T-cell (primary cell): ENCODE data around the gene PRKCI. TPM values are rescaled to one million over a fixed set of nuclear protein-coding genes. Genes with fewer than 3 reads are reported as not detected.

Source experiments
- ATAC-seq, 4 experiments: fragments of 200-7000 bp in 3 of 4; fragments of 150-1000 bp in 1 of 4; cut with Tn5 transposase; replicated peaks in 1 of 4; 1 replicate in 3 of 4; 2 replicates in 1 of 4; pipeline ENCODE4 v1.10.0; 2021; ENCODE audit warnings: moderate library complexity in 3 of 4, mild to moderate bottlenecking in 2 of 4, moderate number of reproducible peaks in 1 of 4
- CTCF ChIA-PET, 2 donors: fragments of 300-600 bp; sonication (Branson Sonifier 250); formaldehyde crosslinking; loops; one replicate each; lab custom pipeline; 2022; ENCODE audit warnings: antibody characterized with exemption in 2 of 2; lab: Charles Lee
- POLR2A ChIA-PET, 2 donors: fragments of 300-600 bp; sonication (Branson Sonifier 250); formaldehyde crosslinking; loops; one replicate each; lab custom pipeline; 2022; ENCODE audit warnings: antibody characterized with exemption in 2 of 2; lab: Charles Lee
- DNase-seq, 35 experiments: peaks; one replicate each; pipeline versions ENCODE4 v3.0.0 to v3.0.0-alpha.2; 2013 to 2023
- H3K27ac ChIP-seq: one replicate; pipeline ENCODE4 v1.5.1; 2013; ENCODE audit warnings: low read length
- H3K27me3 ChIP-seq, 2 experiments: replicated peaks in 1 of 2; 1 replicate in 1 of 2; 2 replicates in 1 of 2; pipeline versions ENCODE4 v1.6.1 to v1.7.0; 2013; ENCODE audit warnings: low read length in 1 of 2, mixed read lengths in 1 of 2; ENCODE audit not compliant: control insufficient read depth in 2 of 2, insufficient read depth in 2 of 2; ENCODE audit errors: extremely low read depth in 1 of 2
- H3K36me3 ChIP-seq, 2 donors: 1 replicate in 1 of 2; 2 replicates in 1 of 2; pipeline versions ENCODE4 v1.6.1 to v1.7.0; 2013; ENCODE audit warnings: low read length in 1 of 2; ENCODE audit not compliant: control insufficient read depth in 2 of 2, insufficient read depth in 1 of 2; ENCODE audit errors: extremely low read depth in 1 of 2
- H3K4me1 ChIP-seq, 2 experiments: 1 replicate in 1 of 2; 2 replicates in 1 of 2; pipeline versions ENCODE4 v1.6.1 to v1.7.0; 2013; ENCODE audit warnings: low read length in 2 of 2, mixed read lengths in 1 of 2; ENCODE audit not compliant: insufficient read depth in 2 of 2, control insufficient read depth in 1 of 2; ENCODE audit errors: extremely low read depth in 1 of 2
- H3K4me3 ChIP-seq, 2 donors: 1 replicate in 1 of 2; 2 replicates in 1 of 2; pipeline versions ENCODE4 v1.5.1 to v1.7.0; 2013; ENCODE audit warnings: mild to moderate bottlenecking in 2 of 2, low read length in 1 of 2, moderate library complexity in 1 of 2; ENCODE audit not compliant: control insufficient read depth in 1 of 2; ENCODE audit errors: extremely low read depth in 1 of 2
- H3K9me3 ChIP-seq: 2 replicates; pipeline ENCODE4 v1.7.0; 2013
- H3K27ac Mint-ChIP-seq, 2 donors: one replicate each; pipeline ENCODE4 v1.8.0; 2020 to 2021; ENCODE audit warnings: mild to moderate bottlenecking in 2 of 2, mixed read lengths in 2 of 2
- H3K27me3 Mint-ChIP-seq, 2 donors: one replicate each; pipeline ENCODE4 v1.8.0; 2021 to 2022; ENCODE audit warnings: mixed read lengths in 2 of 2
- H3K36me3 Mint-ChIP-seq: one replicate; pipeline ENCODE4 v1.8.0; 2021; ENCODE audit warnings: mixed read lengths
- H3K4me1 Mint-ChIP-seq, 3 donors: one replicate each; pipeline ENCODE4 v1.8.0; 2020 to 2022; ENCODE audit warnings: mixed read lengths in 3 of 3, mild to moderate bottlenecking in 1 of 3
- H3K4me3 Mint-ChIP-seq, 3 donors: one replicate each; pipeline ENCODE4 v1.8.0; 2020 to 2022; ENCODE audit warnings: mild to moderate bottlenecking in 3 of 3, mixed read lengths in 3 of 3, moderate library complexity in 3 of 3
- H3K9me3 Mint-ChIP-seq, 3 donors: one replicate each; pipeline ENCODE4 v1.8.0; 2020 to 2022; ENCODE audit warnings: mixed read lengths in 3 of 3
- WGBS: methylation state at CpG from one replicate; pipeline ENCODE4 v1.1.5; 2013; ENCODE audit warnings: missing lambda C conversion rate; ENCODE audit not compliant: insufficient coverage; 5-methylcytosine and 5-hydroxymethylcytosine counted together
- total RNA-seq, 35 experiments: library from RNA in 6 of 35; stranded (reverse) in 6 of 35; fragments of 120-200 nt in 1 of 35; gene quantifications; one replicate each; pipeline versions ENCODE4 v1.2.1 to v1.2.4 and lab custom pipeline; 2013 to 2026

Gene PRKCI
- total RNA-seq, 5 donors from 2014 or later (not counting 1 experiment from before 2014, with no cell fraction given), result 17.1 to 26.3 (median 23.9) TPM

DNA sequence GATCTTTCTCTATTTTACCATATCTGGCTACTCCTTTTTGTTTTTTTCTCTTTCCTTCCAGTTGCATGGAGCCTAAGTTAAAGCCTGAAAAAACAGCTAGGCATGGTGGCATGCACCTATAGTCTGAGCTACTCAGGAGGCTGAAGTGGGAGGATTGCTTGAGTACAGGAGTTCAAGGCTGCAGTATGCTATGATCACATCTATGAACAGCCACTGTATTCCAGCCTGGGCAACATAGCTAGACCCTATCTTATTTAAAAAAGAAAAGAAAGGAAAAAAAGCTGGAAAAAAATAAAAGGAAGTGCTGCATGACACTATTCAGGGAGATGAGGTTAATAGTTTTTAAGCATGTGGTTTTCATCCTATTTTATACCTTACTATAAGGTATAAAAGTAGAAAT is 131.3 kb downstream of the PRKCI start:
- Mint-ChIP-seq H3K27ac (peak overlapping the region in 1 of 2 donors; percentile 55), H3K36me3 (peaks cover 2% of the 10 kb centered on the region), H3K4me1 (peaks cover 24 to 45% (median 25%) of the 10 kb centered on the region in 3 donors), H3K4me3 (no peak overlapping the region), H3K9me3 (no peaks in the 10 kb centered on the region), H3K27me3 (no peaks in the 10 kb centered on the region)
- Histone ChIP-seq H3K27ac (no peak overlapping the region), H3K4me3 (no peak overlapping the region), H3K4me1 (peaks cover 9 to 15% of the 10 kb centered on the region in 2 experiments), H3K36me3 (no peaks in the 10 kb centered on the region), H3K27me3 (no peaks in the 10 kb centered on the region), H3K9me3 (no peaks in the 10 kb centered on the region)
- DNase-seq, result no peak
- ChIA-PET POLR2A (interaction anchor here in 1 of 2 donors (0.6 to 1.1 kb wide), 3 partner anchors 9 to 30 kb away, joined by 3 to 9 read pairs (median 5); no protein-coding TSS in a partner anchor), CTCF (interaction anchor here (0.6 to 1.2 kb wide), 3 partner anchors 9 to 60 kb away, joined by 3 to 4 read pairs (median 4); no protein-coding TSS in a partner anchor)
- ATAC-seq, result no peak

DNA sequence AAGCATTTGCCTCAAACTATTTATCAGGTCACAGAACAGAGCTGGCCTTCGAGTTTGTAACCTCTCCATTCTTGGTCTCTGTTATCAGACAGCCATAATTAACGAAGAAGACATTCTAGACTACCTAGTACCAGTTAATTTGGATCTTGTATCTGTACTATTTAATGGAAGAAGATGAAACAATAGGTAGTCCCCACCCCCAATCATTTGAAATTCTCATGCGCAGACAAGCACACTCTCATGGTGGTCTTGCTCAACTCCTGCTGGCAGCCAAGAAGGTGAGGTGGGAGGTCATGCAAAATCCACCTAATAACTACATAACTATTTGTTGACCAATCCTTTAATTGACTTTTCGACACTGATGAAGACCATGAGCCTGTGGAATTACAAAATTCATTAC is 132.5 kb downstream of the PRKCI start:
- Mint-ChIP-seq H3K27ac (peak overlapping the region in 1 of 2 donors; percentile 31), H3K4me3 (peak overlapping the region in 1 of 3 donors; percentile 6), H3K9me3 (no peaks in the 10 kb centered on the region), H3K27me3 (no peaks in the 10 kb centered on the region), H3K36me3 (peaks cover 6% of the 10 kb centered on the region), H3K4me1 (peaks cover 31 to 54% (median 32%) of the 10 kb centered on the region in 3 donors)
- DNase-seq (no peak), ATAC-seq (no peak)
- H3K9me3 ChIP-seq, result no peaks in the 10 kb centered on the region
- H3K27ac ChIP-seq, result no peak overlapping the region
- ChIA-PET POLR2A (interaction anchor here in 1 of 2 donors (0.6 kb wide), 2 partner anchors 17 to 980 kb away, joined by 3 to 5 read pairs; no protein-coding TSS in a partner anchor), CTCF (no interaction called here)
- no peaks in the 10 kb centered on the region for H3K36me3 ChIP-seq
- H3K4me1 ChIP-seq, result peaks cover 11 to 21% of the 10 kb centered on the region in 2 experiments
- no peak overlapping the region for H3K4me3 ChIP-seq
- H3K27me3 ChIP-seq, result no peaks in the 10 kb centered on the region
- WGBS, result no CpG with 5 or more reads among the region's 4 CpGs

Other genes starting within 250 kb of the PRKCI start
- 1 to 10 TPM; 4.3 to 8.4 (median 5.9) TPM for gene GPR160, start 184.4 kb upstream of the PRKCI start, total RNA-seq
- gene PHC3, start 40.7 kb upstream of the PRKCI start, total RNA-seq, result 100 to 1,000 TPM; 132 to 173 (median 150) TPM
- gene SKIL, start 135.3 kb downstream of the PRKCI start, total RNA-seq, result 10 to 100 TPM; 69.1 to 97.7 (median 78.5) TPM
- under 1 TPM in 3 of 5 donors, not detected in 2; 0.51 to 0.76 (median 0.70) TPM for gene CLDN11, start 196.4 kb downstream of the PRKCI start, total RNA-seq